HepG2 (cell line): ENCODE measurements around the gene THUMPD1. TPM values are rescaled to one million over a fixed set of nuclear protein-coding genes. Genes with fewer than 3 reads are reported as not detected.

ENCODE experiments used
- AGO1 ChIP-seq: fragments of 200-400 bp; formaldehyde crosslinking; IDR thresholded peaks from 2 replicates; pipeline ENCODE4 v1.6.1; 2017; ENCODE audit warnings: mild to moderate bottlenecking, low read depth, low read length, moderate library complexity; ENCODE audit not compliant: poor library complexity, severe bottlenecking
- DPF2 ChIP-seq: sonication (generic); formaldehyde crosslinking; IDR thresholded peaks from 2 replicates; pipeline ENCODE4 v1.4.0; 2020; ENCODE audit warnings: mild to moderate bottlenecking, low read depth, missing genetic modification reagents, borderline replicate concordance
- HMGA1 ChIP-seq: sonication (generic); formaldehyde crosslinking; conservative IDR thresholded peaks from 2 replicates; pipeline ENCODE4 v1.4.0; 2020; ENCODE audit warnings: missing genetic modification reagents
- NFYC ChIP-seq: IDR thresholded peaks from 2 replicates; pipeline ENCODE4 v1.6.1; 2016; ENCODE audit warnings: missing genetic modification reagents, missing compliant biosample characterization
- PRDM15 ChIP-seq: sonication (generic); formaldehyde crosslinking; IDR thresholded peaks from 2 replicates; pipeline ENCODE4 v1.4.0; 2020; ENCODE audit warnings: missing genetic modification reagents
- RXRB ChIP-seq: IDR thresholded peaks from 2 replicates; pipeline ENCODE4 v1.6.1; 2016; ENCODE audit warnings: borderline replicate concordance, missing genetic modification reagents, missing compliant biosample characterization
- U2AF1 ChIP-seq: fragments of 200-400 bp; formaldehyde crosslinking; optimal IDR thresholded peaks from 2 replicates; pipeline ENCODE3; 2017; ENCODE audit warnings: mild to moderate bottlenecking, low read depth, low read length
- YEATS4 ChIP-seq: sonication (generic); formaldehyde crosslinking; IDR thresholded peaks from 2 replicates; pipeline ENCODE4 v1.4.0; 2020; ENCODE audit warnings: missing genetic modification reagents, borderline replicate concordance
- ZFY ChIP-seq: sonication (generic); formaldehyde crosslinking; IDR thresholded peaks from 2 replicates; pipeline ENCODE4 v1.4.0; 2020; ENCODE audit warnings: missing genetic modification reagents
- ZNF143 ChIP-seq: sonication (generic); formaldehyde crosslinking; IDR thresholded peaks from 2 replicates; pipeline ENCODE4 v1.4.0; 2020; ENCODE audit warnings: missing genetic modification reagents
- ZNF235 ChIP-seq: sonication (generic); formaldehyde crosslinking; IDR thresholded peaks from 2 replicates; pipeline ENCODE4 v1.8.1; 2023; ENCODE audit warnings: mild to moderate bottlenecking, missing genetic modification reagents, borderline replicate concordance
- ZNF496 ChIP-seq: sonication (generic); formaldehyde crosslinking; IDR thresholded peaks from 2 replicates; pipeline ENCODE4 v1.8.1; 2023; ENCODE audit warnings: mild to moderate bottlenecking, moderate library complexity, missing genetic modification reagents; ENCODE audit not compliant: insufficient replicate concordance
- ZNF800 ChIP-seq: sonication (generic); formaldehyde crosslinking; IDR thresholded peaks from 2 replicates; pipeline ENCODE4 v1.4.0; 2020; ENCODE audit warnings: missing genetic modification reagents
- polyA plus RNA-seq, 8 experiments: library from polyadenylated mRNA; depleted of rRNA in 3 of 8; stranded (reverse) in 7 of 8; unstranded in 1 of 8; fragments of >200 nt; fragmentation: Illumina TruSeq in 4 of 8; extraction: Trizol in 4 of 8; gene quantifications; 2 replicates each; pipeline versions ENCODE4 v1.2.1 to v1.2.3, GENCODE V29; 2011 to 2016; ENCODE audit warnings: low read depth in 4 of 8, missing spikeins in 1 of 8, mixed read lengths in 1 of 8; ENCODE audit not compliant: insufficient read depth in 1 of 8
- total RNA-seq, 5 experiments: library from RNA; depleted of rRNA; stranded (reverse); fragments of >200 nt; fragmentation: Illumina TruSeq; extraction: Trizol; gene quantifications; 2 replicates each; pipeline ENCODE4 v1.2.3, GENCODE V29; 2016; ENCODE audit warnings: low read depth in 1 of 5
- TF ChIP-seq, protein P1 (sequence below): sonication (generic); formaldehyde crosslinking; IDR thresholded peaks from 2 replicates; pipeline ENCODE4 v1.5.0; 2020; ENCODE audit warnings: missing genetic modification reagents

Gene THUMPD1
- total and polyA plus RNA-seq, 2 of the 13 experiments (the other 11 are each of a cell fraction or from before 2014, with no cell fraction given): 22.7 to 69.1 TPM

DNA sequence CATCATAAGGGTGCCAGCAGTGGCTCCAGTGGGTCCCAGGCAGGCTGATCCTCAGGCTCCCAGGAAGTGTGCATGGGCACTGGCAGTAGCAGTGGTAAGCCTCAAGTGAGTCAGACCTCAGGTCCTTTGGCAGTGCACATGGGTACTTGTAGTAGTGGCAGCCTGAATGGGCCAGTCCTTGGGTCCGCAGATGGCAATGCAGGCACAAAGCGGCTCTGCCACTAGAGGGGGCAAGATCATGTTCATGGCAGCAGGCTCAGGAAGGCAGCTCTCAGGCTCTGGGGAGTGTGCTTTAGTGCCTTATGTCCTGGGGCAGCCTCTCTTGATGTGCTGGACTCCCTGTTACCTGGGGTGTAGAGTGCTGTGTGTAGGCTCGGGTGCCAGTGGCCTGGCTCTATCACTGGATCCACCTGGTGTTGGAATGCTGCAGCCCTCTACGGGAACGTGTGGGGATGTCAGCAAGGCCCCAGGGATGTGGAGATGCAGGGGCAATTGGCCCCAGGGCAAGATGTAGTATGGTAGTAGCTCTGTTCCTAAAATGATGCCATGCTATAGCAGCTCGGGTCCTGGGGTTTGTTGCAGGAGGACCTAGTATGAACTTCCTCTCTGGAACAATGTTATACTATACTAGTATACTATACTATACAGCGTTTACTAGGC is 33.2 kb upstream of the THUMPD1 start (continued):
- TF ChIP-seq AGO1 (no peak), ZNF143 (CRISPR knock-in tag) (no peak), ZNF800 (CRISPR knock-in tag) (no peak), ZFY (CRISPR knock-in tag) (no peak; the same call in 1 of the 2 replicates), HMGA1 (CRISPR knock-in tag) (no peak), RXRB (CRISPR knock-in tag) (no peak), YEATS4 (no peak), PRDM15 (CRISPR knock-in tag) (no peak), ZNF496 (CRISPR knock-in tag) (no peak), U2AF1 (no peak), ZNF235 (CRISPR knock-in tag) (no peak), DPF2 (CRISPR knock-in tag) (no peak), NFYC (CRISPR knock-in tag) (no peak)
- TF ChIP-seq, protein P1, sequence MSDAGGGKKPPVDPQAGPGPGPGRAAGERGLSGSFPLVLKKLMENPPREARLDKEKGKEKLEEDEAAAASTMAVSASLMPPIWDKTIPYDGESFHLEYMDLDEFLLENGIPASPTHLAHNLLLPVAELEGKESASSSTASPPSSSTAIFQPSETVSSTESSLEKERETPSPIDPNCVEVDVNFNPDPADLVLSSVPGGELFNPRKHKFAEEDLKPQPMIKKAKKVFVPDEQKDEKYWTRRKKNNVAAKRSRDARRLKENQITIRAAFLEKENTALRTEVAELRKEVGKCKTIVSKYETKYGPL (CRISPR knock-in tag): no peak
